HG03378 (cell line): ENCODE measurements around the gene YAF2.
"Not testable (repeated sequence)": the region's sequence is repeated elsewhere in the genome, so short reads cannot be mapped to it uniquely, and the experiment has no call there.

ENCODE experiments used
- ATAC-seq: cut with Tn5 transposase; IDR thresholded peaks from one replicate; pipeline ENCODE4 v1.9.1; 2021; ENCODE audit warnings: mild to moderate bottlenecking, moderate library complexity; ENCODE audit not compliant: unreplicated experiment

Gene YAF2

DNA sequence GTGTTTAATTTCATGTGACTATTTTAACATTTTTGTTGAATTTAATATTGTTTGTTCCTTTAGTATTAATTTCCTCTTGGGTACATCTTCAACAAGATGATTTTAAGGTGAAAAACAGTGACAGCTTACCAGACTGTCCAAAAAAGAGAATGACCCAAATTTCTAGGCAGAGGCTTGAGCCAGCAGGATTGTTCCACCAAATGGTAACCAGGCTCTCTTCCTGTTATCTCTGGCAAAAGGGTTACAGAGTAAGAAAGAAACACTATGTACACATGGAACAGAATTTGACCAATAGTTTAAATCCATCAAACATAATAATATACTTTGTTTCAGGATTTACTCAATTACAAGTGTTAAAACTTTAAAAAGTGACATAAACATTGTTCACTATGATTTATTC is 39.0 kb downstream of the YAF2 start:
- no peak for ATAC-seq

GRCh38 chr12:42196723-42197603 is 41.1 kb downstream of the YAF2 start:
- no peak for ATAC-seq

DNA sequence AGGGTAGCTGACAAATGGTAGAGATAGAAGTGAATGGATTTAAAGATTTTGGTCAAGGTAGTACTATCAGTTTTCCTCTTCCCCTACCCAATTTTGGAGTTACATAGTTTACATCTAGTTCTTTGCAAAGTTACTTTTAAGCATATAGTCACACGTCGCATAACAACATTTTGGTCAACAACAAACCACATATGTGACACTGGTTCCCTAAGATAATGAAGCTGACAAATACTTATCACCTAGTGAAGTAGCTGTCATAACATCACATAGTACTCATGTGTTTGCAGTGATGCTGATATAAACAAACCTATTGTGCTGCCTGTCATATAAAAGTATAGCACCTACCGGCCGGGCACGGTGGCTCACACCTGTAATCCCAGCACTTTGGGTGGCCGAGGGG is 45.4 kb downstream of the YAF2 start:
- ATAC-seq = no peak

DNA sequence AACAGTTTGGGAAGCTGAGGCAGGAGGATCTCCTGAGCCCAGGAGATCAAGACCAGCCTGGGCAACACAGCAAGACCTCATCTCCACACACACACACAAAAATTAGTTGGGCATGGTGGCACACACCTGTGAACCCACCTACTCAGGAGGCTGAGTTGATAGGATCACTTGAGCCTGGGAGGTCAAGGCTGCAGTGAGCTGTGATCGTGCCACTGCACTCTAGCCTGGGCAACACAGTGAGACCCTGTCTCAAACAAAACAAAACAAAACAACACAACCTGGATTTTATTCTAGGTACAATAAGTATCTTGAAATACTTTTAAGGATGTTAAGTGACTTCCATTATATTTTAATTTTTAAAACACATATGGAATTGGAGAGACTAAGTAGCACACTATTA is 45.8 kb downstream of the YAF2 start:
- ATAC-seq = no peak

DNA sequence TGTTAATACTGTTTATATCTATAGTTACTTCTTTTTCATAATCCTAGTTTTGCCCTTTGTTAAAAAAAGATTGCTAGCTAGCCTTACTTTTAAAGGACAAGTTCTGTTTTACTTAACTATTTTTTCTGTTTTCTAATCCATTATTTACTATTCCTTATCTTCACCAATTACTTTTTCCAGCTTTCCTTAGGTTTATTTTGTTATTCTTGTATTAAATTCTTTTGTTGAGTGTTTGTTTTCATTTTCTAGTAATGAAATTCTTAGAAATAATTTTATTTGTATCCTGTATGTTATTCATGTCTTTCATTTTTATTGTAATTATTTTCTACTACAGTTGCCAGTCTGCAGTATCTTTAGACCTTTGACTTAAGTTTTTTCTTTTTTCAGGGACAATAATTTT is 47.7 kb downstream of the YAF2 start:
- no peak for ATAC-seq

DNA sequence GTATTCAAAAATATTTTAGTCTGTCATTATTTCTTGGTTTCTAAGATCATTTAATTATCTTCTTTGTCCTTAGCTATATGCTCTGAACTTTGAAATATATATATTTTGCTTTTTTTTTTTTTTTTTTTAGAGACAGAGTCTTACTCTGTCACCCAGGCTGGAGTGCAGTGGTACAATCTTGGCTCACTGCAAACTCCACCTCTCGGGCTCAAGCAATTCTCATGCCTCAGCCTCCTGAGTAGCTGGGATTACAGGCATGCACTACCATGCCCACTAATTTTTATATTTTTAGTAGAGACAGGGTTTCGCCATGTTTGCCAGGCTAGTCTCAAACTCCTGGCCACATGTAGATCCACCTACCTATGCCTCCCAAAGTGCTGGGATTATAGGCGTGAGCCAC is 49.8 kb downstream of the YAF2 start:
- not testable (repeated sequence) for ATAC-seq

DNA sequence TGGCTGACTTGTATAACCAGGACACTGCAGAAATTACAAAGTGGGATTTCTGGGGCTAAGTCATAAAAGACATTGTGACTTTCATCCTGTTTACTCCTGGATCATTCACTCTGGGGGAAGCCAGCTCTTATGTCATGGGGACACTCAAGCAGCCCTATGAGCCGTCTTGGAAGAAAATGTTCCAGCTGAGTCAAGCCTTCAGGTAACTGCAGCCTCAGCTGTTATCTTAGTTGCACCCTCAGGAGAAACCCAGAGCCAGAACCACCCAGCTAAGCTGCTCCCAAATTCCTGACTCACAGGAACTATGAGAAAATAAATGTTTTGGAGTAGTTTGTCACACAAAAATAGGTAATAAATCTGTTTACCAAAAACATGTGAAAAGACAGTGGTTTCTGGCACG is 50.2 kb downstream of the YAF2 start:
- ATAC-seq = no peak

GRCh38 chr12:42186793-42187192 is 51.3 kb downstream of the YAF2 start:
- ATAC-seq = no peak

DNA sequence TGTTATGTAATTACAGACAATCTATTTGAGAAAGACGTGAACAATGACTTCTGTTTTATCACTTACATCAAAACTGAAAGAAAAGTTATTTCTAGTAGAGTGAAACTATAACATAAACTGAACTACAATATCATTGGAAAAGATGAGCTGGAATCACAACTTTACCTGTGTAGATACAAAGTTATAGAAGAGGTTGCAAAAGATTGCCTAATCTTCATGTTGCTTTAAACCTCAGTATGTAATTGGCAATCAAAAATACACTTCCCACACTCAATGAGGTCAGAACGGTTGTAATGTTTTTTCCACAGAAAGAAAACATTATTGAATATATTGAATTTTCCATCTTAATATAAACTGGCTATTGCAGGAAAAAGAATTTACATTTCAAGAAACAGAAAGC is 55.7 kb downstream of the YAF2 start:
- ATAC-seq = no peak

DNA sequence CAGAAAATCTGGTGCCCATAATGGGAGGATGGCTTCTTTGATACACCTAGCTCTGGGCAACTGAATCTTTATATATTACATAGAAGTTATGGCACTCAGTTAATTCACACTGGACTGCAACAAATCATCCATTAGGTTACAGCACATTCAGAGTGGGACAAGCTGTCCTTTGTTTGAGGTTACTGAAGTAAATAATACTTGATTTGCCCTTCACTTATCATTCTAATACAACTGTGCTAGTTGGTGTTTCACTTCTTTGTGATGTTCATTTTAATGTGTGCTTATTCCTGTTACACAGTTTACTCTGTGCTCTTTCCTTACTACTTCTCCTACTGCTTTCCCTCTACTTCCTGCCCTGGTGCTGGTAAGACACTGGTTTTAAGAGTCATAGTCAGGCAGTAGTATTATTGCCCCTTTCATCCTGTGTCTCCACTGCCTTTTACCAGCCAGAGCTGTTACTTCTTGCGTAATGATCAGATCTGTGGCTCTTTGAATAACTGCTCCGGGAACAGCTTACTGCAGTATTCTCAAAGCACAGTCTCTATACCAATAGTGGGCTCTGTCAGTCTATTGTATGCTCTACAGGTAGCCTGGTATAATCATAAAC is 57.0 kb downstream of the YAF2 start:
- ATAC-seq = no peak

- no peak for ATAC-seq
These were observed 59.9 kb downstream of the YAF2 start for GRCh38 chr12:42178101-42178500.

- ATAC-seq = no peak
These were observed 63.1 kb downstream of the YAF2 start for GRCh38 chr12:42174978-42175377.

GRCh38 chr12:42173961-42174521 is 64.0 kb downstream of the YAF2 start:
- ATAC-seq = no peak

- no peak for ATAC-seq
These were observed 65.4 kb downstream of the YAF2 start for GRCh38 chr12:42172441-42173210.

- no peak for ATAC-seq
These were observed 70.3 kb downstream of the YAF2 start for GRCh38 chr12:42167711-42168110.

- ATAC-seq = no peak
These were observed 71.5 kb downstream of the YAF2 start for GRCh38 chr12:42166501-42166900.

DNA sequence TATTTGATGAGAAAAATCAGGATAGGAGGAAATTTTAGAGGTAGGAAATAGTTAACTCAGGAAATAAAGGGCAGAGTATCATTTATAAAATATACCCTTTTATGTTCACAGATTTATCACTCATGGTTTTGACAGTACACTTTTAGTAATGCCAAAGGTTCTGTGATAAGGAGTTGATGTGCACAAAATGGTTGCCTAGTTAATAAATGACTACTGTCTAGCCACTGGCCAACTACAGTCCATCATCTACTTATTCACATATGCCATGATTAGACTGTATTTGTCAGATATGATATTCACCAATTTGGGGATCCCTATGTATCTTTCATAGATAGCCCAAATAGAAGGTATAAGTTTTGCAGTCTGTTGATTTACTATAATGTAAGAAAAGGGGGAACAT is 74.1 kb downstream of the YAF2 start:
- ATAC-seq = no peak

DNA sequence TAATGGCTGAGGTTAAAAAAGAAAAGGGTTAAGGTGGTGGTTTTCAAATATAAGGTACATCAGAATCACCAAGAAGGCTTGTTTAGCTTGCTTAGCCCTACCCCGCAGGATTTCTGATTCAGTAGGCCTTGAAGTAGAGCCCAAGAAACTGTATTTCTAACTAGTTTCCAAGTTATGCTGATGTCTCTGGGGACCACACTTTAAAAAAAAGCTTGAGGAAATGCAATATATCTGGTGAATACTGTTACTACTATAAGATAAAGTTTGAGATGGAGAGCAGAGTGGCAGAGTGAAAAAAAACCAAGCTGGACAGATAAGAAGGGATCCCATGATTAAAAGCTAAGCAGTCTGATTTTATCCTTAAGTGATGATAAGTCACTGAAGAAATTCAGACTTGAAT is 75.1 kb downstream of the YAF2 start:
- ATAC-seq = no peak

GRCh38 chr12:42162193-42162592 is 75.9 kb downstream of the YAF2 start:
- no peak for ATAC-seq

DNA sequence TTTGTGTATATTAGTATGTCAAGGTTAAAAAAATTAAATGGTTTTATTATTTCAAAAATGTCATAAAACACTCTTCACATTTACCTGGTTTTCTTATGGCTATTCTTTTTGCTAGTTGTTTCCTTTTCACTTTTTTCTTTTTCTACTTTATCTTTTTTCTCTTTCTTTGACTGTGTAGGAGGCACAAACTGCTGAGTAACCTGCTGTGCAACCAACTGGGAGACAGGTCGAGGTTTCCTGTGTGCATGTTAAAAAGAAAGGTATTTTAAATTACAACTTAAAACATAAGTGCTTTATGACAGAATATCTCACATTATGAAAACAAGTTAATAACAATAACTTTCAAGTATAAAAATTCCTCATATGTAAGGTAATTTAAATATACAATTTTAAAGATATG is 76.5 kb downstream of the YAF2 start:
- no peak for ATAC-seq

- ATAC-seq = no peak
These were observed 81.8 kb downstream of the YAF2 start for GRCh38 chr12:42156232-42156631.
